HG03520 (cell line): Measurements from ENCODE around the gene PAIP2.
"Not testable (repeated sequence)": the region's sequence is repeated elsewhere in the genome, so short reads cannot be mapped to it uniquely, and the experiment has no call there.

ENCODE experiments used
- ATAC-seq: cut with Tn5 transposase; IDR thresholded peaks from one replicate; pipeline ENCODE4 v1.9.1; 2021; ENCODE audit warnings: mild to moderate bottlenecking, moderate library complexity; ENCODE audit not compliant: unreplicated experiment

Gene PAIP2, protein sequence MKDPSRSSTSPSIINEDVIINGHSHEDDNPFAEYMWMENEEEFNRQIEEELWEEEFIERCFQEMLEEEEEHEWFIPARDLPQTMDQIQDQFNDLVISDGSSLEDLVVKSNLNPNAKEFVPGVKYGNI

GRCh38 chr5:139341689-139342422, at the start of gene PAIP2:
PAIP2 (plus strand) TSS chr5:139341854; CDS start chr5:139363785, 21,931 bp downstream.
- ATAC-seq, result peak; percentile 90

GRCh38 chr5:139293202-139293506, 48.5 kb upstream of the PAIP2 start:
- no peak for ATAC-seq

GRCh38 chr5:139293507-139294373, 47.9 kb upstream of the PAIP2 start, which contains the start of gene MATR3:
MATR3 (plus strand) TSS chr5:139293740; CDS start chr5:139307416, 13,676 bp downstream.
- peak; percentile 60 for ATAC-seq

- ATAC-seq, result peak; percentile 26
These were observed 47.1 kb upstream of the PAIP2 start for GRCh38 chr5:139294374-139295165.

DNA sequence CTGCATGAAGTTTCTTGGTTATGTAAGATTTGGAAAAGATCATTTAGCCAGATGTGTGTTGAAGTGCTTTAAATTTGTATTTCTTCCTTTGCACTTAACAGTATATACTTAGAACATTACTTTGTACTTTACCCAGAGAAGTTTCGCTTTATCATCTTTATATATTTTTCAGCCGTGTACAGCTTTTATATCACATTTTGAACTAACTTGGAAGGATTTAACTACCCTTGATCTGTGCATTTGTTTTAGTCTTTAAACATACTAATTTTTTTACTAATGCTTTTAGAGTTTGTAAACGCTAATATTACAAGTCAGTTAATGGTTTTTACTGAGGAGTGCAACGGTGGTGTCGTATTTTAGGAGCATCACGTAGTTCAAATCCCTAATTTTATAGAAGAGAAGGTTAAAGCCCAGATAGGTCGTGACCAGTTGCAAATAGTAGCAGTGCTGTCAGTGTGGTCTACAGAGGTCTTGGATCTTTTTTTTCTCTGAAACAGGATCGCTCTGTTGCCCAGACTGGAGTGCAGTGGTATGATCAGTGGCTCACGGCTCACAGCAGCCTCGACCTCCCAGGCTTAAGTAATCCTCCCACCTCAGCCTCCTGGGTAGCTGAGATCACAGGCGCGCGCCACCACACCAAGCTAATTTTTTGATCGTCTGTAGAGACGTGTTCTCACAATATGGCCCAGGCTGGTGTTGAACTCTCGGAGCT, 46.2 kb upstream of the PAIP2 start:
- no peak for ATAC-seq

- no peak for ATAC-seq
These were observed 45.5 kb upstream of the PAIP2 start for GRCh38 chr5:139296198-139296597.

DNA sequence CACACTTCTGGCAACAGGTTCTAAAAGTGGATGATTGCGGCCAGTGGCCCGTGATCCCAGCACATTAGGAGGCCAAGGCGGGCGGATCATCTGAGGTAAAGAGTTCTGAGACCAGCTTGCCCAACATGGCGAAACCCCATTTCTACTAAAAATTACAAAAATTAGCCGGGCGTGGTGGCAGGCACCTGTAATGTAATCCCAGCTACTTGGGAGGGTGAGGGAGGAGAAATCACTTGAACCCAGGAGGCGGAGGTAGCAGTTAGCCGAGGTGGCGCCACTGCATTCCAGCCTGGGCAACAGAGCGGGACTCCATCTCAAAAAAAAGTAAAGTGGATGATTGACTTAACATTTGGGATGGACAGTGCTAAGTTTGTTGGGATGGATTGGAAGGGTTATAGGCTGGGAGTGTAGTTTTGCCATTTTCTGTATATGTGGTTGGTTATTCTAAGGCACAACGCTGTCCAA, 44.8 kb upstream of the PAIP2 start:
- ATAC-seq, result no peak

- no peak for ATAC-seq
These were observed 44.1 kb upstream of the PAIP2 start for GRCh38 chr5:139297439-139298133.

- ATAC-seq, result no peak
These were observed 43.4 kb upstream of the PAIP2 start for GRCh38 chr5:139298242-139298641.

DNA sequence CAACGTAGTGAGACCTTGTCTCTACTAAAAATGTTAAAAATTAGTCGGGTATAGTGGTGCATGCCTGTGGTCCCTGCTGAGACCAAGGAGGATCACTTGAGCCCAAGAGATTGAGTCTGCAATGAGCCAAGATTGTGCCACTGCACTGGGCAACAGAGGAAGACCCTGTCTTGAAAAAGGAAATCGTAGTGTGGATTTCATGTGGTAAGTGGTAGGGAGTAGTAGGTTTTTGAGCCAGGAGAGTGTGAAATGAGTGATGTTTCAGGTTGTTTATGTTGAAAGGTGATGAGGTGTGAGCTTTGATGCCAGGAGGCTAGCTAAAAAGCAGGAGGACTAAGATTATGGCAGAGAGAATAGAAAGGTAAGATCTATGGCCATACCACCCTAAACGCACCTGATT, 42.2 kb upstream of the PAIP2 start:
- no peak for ATAC-seq

DNA sequence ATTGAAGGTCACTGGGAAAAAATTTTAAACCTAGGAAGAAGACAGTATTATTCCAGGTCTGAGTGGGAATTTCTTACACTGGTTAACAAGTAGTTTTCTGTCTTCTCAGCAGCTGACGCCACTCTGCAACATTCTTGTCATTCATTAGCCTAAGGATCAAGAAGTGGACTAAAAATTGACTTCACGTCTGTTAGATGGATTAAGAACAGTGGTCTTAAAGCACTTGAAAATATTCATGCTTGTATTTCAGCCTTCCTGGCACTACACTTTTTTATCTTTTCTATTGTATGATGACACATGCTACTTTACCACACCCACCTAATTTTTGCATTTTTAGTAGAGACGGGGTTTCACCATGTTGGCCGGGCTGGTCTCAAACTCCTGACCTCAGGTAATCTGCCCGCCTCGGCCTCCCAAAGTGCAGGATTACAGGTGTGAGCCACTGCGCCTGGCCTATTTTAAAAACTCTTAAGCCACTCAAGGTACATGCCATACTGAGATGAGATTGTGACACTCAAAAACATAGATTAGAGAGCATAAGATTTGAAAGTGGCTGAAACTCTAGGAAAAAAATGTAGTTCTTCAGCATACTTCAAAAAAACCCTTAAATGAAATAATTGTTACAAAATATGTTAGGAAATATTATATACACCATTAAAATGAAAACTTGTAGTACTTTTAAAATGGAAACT, 39.7 kb upstream of the PAIP2 start:
- ATAC-seq, result no peak

DNA sequence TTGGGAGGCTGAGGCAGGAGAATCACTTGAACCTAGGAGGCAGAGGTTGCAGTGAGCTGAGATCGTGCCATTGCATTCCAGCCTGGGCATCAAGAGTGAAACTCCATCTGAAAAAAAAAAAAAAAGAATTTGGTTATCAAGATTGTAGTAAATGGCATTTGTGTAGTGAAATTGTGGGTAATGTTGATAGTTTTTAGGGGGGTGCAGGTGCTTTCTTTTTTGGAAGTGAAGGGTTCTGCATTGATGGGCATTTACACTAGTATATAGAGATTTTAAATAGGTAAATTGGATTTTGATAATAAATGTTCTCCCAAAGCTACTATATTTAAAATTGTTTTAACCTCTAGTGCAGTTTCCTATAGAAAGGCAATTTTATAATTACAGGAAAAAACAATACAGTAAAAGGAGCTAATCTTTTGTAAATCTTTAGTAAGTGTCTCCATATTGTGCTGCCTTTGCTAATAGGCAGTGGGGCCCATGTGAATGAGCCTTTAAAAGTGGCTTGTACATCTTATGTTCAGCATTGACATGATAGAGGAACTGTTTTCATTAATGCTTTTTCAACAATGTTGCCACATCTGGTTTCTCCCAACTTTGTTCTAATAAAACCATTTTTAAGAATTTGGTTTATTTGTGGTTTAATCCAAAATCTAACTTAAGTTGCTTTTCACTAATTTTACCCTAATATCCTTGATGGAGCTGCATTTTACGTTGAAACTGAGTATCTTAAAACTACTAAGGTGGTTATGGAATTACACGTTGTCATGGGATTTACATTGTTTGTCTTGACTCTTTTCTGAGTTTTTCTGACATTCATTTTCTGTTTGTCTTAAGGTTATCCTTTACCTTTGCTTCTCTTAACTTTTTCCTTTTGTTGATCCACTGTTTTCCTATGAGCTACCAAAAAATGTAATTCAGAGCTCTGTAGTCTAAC, 37.0 kb upstream of the PAIP2 start:
- ATAC-seq, result no peak

GRCh38 chr5:139306197-139306596, 35.5 kb upstream of the PAIP2 start:
- no peak for ATAC-seq

DNA sequence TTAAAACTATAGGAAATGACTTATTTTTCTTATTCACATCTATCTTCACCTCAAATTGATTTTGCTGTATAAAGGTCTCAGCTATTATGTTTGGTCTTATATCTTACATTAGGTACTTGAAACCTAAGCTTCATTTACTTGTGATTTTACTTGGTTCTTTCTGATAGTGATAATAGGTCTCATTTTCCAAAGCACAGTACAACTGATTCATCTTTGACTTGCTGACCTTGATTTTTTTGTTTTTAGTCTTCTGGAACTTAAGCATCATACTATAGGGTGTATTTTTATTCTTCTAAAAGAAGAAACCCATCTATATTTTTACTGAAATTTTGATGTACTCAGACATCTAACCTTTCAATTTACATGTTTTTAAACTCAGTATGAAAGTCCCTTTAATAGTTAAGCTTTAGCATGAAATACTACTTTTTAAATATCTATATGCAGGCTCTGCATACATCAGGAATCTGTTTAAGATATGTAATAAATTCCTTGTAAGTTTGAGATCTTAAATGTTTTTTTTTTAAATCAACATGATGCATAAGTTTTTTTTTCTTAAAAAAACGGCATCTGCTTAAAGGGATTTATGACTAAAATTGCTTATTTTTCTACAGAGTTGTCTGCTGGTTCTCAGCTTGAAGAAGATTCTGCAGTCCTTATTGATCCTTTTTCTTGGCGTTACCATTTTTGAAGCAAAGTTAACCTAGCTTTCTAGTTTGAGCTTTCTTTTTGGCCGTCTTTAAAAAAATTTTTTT, 34.9 kb upstream of the PAIP2 start:
- no peak for ATAC-seq

DNA sequence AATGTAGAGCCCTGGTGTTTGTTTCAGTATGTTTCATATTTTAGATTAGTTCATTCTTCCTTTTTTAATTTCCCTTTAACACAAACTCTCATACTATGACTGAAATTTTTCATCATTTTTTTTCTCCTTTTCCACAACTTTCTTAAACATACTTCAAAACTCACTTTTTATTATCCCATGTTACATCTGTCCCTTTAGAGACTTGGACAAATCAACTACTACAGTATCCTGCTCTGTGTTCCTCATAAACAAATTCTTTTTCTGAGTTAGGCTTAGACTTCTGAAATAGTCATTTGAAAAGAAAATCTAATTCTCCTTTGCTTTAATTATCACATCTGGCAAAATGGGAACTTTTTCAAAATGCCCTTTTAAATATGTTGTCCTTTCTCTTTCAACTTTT, 32.9 kb upstream of the PAIP2 start:
- ATAC-seq, result no peak

- ATAC-seq, result not testable (repeated sequence)
These were observed 30.9 kb upstream of the PAIP2 start for GRCh38 chr5:139310715-139311186.

DNA sequence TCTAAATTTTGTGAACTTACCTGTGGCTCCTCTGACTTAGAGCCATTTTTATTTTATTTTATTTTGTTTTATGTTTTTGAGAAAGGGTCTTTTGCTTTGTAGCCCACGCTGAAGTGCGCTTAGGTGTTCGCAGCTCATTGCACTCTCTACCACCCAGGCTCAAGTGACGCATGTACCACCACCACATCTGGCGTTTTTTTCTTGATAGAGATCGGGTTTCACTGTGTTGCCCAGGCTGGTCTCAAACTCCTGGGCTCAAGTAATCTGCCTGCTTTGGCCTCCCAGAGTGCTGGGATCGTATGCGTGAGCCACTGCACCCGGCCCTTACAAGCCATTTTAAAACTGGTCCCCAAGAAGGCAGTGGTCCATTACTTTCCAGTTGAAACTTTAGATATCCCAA, 29.6 kb upstream of the PAIP2 start:
- no peak for ATAC-seq
